Prostate gland (tissue), 2 donors: ENCODE measurements around the gene ZFP91.

Experiments used
- POLR2A ChIP-seq: fragments of 450-650 bp; IDR thresholded peaks from one replicate; pipeline ENCODE4 v1.6.1; 2016; ENCODE audit warnings: antibody characterized with exemption, mild to moderate bottlenecking
- POLR2AphosphoS5 ChIP-seq: sonication (generic); formaldehyde crosslinking; IDR thresholded peaks from one replicate; pipeline ENCODE4 v1.6.1; 2017; ENCODE audit warnings: antibody characterized with exemption
- TF ChIP-seq, protein P1 (sequence below), 4 experiments: fragments of 200-600 bp in 2 of 4; fragments of 450-650 bp in 2 of 4; sonication (generic) in 2 of 4; IDR thresholded peaks; 1 replicate in 3 of 4; 2 replicates in 1 of 4; pipeline ENCODE4 v1.5.1; 2016 to 2019; ENCODE audit warnings: antibody characterized with exemption in 4 of 4, mild to moderate bottlenecking in 2 of 4, moderate library complexity in 2 of 4

GRCh38 chr11:58530236-58530635, 48.6 kb upstream of the ZFP91 start:
- TF ChIP-seq, protein P1, sequence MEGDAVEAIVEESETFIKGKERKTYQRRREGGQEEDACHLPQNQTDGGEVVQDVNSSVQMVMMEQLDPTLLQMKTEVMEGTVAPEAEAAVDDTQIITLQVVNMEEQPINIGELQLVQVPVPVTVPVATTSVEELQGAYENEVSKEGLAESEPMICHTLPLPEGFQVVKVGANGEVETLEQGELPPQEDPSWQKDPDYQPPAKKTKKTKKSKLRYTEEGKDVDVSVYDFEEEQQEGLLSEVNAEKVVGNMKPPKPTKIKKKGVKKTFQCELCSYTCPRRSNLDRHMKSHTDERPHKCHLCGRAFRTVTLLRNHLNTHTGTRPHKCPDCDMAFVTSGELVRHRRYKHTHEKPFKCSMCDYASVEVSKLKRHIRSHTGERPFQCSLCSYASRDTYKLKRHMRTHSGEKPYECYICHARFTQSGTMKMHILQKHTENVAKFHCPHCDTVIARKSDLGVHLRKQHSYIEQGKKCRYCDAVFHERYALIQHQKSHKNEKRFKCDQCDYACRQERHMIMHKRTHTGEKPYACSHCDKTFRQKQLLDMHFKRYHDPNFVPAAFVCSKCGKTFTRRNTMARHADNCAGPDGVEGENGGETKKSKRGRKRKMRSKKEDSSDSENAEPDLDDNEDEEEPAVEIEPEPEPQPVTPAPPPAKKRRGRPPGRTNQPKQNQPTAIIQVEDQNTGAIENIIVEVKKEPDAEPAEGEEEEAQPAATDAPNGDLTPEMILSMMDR (IDR thresholded peaks at IDR 0.05): no peak
- TF ChIP-seq POLR2AphosphoS5 (no peak), POLR2A (no peak)
